Activated CD8-positive, alpha-beta memory T cell treated with anti-CD3 and anti-CD28 coated beads for 1 hour (primary cell): ENCODE data around the gene YBX3.

Experiments
- DNase-seq, 2 donors: peaks; one replicate each; pipeline ENCODE4 v3.0.0-alpha.2; 2020; ENCODE audit warnings: low read depth in 1 of 2; ENCODE audit errors: extremely low read depth in 1 of 2

The YBX3 gene

GRCh38 chr12:10722502-10722904, 620 bp downstream of the YBX3 start:
- DNase-seq = peak; percentile 21 to 26

GRCh38 chr12:10721651-10722501, 1.2 kb downstream of the YBX3 start:
- peak; percentile 38 to 44 for DNase-seq

- DNase-seq = no peak
These were observed 2.0 kb downstream of the YBX3 start for GRCh38 chr12:10720974-10721650.

GRCh38 chr12:10719482-10719881, 3.6 kb downstream of the YBX3 start:
- no peak for DNase-seq

GRCh38 chr12:10718279-10718821, 4.8 kb downstream of the YBX3 start:
- DNase-seq = no peak

GRCh38 chr12:10717410-10717809, 5.7 kb downstream of the YBX3 start:
- DNase-seq = no peak

- DNase-seq = no peak
These were observed 6.3 kb downstream of the YBX3 start for GRCh38 chr12:10716704-10717315.

GRCh38 chr12:10716277-10716676, 6.8 kb downstream of the YBX3 start:
- no peak for DNase-seq

GRCh38 chr12:10715491-10715890, 7.6 kb downstream of the YBX3 start:
- no peak for DNase-seq

GRCh38 chr12:10709808-10710207, 13.3 kb downstream of the YBX3 start:
- DNase-seq = no peak

GRCh38 chr12:10708862-10709261, 14.3 kb downstream of the YBX3 start:
- DNase-seq = no peak

- no peak for DNase-seq
These were observed 17.5 kb downstream of the YBX3 start for GRCh38 chr12:10705655-10706054.

GRCh38 chr12:10701843-10702242, 21.3 kb downstream of the YBX3 start:
- no peak for DNase-seq

- no peak for DNase-seq
These were observed 21.9 kb downstream of the YBX3 start for GRCh38 chr12:10701131-10701681.

GRCh38 chr12:10700581-10700980, 22.5 kb downstream of the YBX3 start:
- no peak for DNase-seq

GRCh38 chr12:10697862-10698261, 25.3 kb downstream of the YBX3 start:
- DNase-seq = no peak

- no peak for DNase-seq
These were observed 26.0 kb downstream of the YBX3 start for GRCh38 chr12:10697156-10697555.

GRCh38 chr12:10690906-10691305, 32.2 kb downstream of the YBX3 start:
- no peak for DNase-seq

GRCh38 chr12:10689146-10689545, 34.0 kb downstream of the YBX3 start:
- no peak for DNase-seq

- DNase-seq = no peak
These were observed 35.1 kb downstream of the YBX3 start for GRCh38 chr12:10688042-10688441.

- DNase-seq = peak; percentile 54 to 68
These were observed 49.3 kb downstream of the YBX3 start, which contains the start of gene STYK1 for GRCh38 chr12:10673659-10674384. Gene STYK1 (minus strand): TSS chr12:10674052. CDS start chr12:10634618, 39,434 bp downstream.
